NCI-H2171 (cell line): ENCODE measurements around the gene MRTFA.
"Not testable (repeated sequence)": the region's sequence is repeated elsewhere in the genome, so short reads cannot be mapped to it uniquely, and the experiment has no call there.

Source experiments
- DNase-seq: peaks from one replicate; lab custom pipeline; 2025; lab: John Stamatoyannopoulos, UW

Gene MRTFA

DNA sequence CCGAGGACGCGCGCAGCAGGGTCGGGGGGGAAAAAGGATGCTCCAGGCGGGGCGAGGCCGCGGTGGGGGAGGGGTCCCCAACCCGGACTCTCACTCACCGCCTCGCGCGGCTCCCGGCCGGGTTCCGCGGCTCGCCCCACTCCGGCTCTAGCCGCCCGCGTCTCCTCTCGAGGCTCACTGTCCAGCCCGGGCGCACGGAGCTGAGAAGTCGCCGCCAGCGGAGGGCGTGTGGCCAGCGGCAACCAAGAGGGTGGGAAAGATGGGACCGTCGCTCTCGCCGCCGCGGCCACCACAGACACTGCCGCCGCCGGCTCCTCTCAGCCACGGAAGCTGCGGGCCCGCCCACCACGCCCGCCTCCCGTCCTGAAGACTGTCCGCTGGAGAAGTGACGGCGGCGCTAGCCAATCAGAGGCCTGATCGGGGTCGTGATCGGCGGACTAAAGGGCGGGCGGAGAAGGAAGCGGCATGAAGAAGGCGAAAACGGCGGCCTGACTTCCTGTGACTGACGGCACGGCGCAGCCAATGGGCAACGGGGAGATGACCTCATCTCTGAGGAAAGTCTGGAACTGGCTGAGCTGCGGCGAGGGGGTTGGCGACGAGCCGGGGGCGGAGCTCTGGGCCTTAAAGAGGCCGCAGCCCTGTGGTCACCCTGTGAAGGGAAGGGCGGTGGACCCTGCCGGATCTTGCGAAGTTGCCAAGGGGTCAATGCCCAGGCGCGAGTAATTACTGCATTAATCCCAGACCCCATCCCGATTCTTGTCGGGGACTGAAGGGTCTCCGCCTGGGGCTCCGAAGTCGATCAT is at the start of gene MRTFA:
Gene MRTFA (minus strand): TSS at position 340 of the 803 bp plus-strand sequence.
- DNase-seq: peak; percentile 99

DNA sequence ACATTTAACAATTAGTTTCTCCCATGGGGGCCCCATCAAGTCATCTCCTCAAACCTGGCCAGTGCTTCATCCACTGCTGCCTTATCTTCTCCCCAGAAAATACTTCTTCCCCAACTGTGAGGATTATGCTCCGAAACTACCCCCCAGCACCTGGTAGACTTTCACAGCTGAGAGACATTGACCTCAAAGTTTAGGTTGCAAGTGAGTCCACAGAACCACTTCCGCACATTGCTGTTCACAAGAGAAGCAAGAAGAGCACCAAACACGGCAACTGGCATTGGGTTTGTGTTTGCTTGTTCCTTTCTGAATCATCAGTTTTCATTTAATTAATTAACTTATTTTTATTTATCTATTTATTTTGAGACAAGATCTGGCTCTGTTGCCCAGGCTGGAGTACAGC is 48.9 kb upstream of the MRTFA start:
- DNase-seq: no peak

- DNase-seq: no peak
Measured at GRCh38 chr22:40684728-40685127, 48.2 kb upstream of the MRTFA start.

- no peak for DNase-seq
Measured at GRCh38 chr22:40681451-40681850, 44.9 kb upstream of the MRTFA start.

DNA sequence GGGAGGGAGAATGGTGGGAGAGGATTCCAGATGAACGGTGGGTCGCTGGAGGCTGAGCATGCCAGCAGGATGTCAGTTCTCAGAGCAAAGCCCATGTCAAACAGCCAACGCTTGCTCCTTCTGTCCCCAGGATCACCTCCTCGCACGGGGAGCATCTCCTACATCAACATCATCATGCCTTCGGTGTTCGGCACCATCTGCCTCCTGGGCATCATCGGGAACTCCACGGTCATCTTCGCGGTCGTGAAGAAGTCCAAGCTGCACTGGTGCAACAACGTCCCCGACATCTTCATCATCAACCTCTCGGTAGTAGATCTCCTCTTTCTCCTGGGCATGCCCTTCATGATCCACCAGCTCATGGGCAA is 44.3 kb upstream of the MRTFA start:
- DNase-seq: no peak

DNA sequence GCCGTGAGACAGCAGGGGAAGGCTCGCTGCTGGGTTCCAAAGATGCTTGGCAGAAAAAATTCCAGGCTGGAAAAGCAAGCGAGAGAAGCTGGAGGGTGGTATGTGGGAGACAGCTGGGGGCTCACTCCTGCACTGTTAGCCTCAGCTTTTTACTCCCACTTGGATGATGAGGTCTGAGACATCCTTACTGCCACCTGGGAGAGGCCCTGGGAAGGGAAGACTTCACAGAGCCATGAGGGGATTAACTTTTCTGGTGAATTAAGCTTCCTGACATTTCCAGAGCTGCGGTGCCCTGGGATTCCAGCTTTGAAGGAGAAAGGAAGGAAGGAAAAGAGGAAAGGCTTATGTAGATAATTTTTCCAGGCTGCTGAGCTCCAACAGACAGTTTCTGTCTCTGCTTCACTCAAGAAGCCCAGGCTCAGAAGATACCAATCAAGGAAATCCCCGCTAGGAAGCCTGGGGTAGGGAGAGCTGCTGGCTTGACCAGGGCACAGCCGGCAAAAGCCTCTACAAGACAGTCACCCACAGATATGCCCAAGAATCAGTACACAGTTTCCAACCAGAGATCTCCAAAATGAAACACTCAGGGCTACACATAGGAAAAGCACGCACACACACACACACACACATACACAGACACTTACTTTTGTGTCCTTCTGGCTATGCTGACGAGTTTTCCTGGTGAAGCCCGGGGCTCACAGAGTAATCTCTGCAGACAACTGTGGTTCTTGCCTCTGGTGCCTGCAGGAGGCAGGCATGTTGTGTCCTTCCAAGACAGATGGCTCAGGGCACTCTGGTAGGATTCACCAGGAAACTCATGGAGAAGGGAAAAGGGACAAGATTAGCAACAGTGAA is 43.7 kb upstream of the MRTFA start:
- no peak for DNase-seq

DNA sequence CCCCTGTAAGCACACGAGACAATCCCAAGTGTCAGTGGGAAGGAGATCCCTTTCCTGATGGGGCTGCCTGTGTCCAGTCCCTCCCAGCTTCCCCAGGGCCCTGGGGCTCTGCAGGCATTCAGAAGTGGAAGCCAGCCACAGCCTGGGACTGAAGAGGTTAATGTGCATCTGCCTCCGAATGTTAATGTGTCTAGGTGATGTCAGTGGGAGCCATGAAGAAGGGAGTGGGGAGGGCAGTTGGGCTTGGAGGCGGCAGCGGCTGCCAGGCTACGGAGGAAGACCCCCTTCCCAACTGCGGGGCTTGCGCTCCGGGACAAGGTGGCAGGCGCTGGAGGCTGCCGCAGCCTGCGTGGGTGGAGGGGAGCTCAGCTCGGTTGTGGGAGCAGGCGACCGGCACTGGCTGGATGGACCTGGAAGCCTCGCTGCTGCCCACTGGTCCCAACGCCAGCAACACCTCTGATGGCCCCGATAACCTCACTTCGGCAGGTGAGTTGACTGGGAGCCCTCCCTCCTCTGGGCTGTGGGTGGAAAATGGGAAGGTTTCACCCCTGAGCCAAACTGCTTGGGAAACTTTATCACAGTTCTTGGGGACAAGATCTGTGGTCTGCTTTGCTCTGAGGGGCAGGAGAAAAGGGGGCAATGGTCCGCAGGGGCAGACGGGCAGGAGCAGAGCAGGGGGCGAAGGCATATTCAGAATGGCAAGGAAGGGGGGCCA is 42.9 kb upstream of the MRTFA start, which contains the start of gene MCHR1:
Gene MCHR1 (plus strand): TSS at position 236 of the 715 bp plus-strand sequence. CDS start 169 bp downstream, at position 405.
- no peak for DNase-seq

DNA sequence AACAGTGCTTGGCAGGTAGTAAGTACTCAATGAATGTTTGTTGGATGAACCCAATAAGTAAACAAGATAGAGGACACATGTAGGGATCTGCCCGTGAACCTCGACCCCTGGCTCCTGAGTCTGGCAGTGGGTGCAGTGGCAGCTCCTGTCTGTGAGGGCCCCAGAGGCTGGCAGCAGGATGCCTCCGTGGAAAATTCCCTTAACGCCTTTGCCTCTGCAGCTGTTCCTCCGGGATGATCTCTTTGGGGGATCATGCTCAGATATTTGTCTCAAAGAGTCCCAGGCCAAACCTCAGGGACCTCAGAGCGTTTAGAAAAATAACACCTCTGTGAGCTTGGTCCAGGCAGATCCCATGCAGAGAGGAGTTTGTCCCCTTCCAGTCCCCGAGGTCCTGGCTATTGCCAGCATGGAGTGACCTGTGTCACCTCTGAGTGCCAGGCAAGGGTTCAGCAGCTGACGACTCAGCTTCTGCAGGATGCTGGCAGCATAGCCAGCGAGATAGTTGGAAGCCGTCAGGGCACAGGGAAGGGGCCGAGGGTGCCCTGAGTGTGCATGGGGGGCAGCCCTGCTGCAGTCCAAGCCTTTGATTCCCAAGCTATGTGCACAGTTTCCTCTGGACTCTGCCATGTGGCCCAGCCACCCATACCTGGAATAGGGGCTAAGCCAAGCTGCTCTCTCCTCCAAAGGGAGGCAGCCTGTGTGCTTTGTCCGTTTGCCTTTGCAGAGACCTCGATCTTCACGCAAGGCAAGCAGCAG is 42.2 kb upstream of the MRTFA start:
- DNase-seq: no peak

DNA sequence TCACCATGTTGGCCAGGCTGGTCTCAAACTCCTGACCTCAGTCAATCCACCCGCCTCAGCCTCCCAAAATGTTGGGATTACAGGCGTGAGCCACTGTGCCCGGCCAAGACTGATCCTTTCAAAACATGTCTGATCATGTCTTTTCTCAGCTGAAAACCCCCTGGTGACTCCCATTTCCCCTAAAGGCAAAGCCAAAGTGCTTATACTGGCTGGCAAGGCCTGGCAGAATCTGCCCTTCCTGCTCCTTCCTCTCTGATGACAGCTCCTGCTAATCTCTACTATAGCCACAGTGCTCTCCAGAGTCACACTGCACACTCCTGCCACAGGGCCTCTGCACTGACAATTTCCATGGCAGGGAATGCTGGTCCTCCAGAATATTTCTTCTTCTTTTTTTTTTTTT is 40.1 kb upstream of the MRTFA start:
- DNase-seq: no peak

DNA sequence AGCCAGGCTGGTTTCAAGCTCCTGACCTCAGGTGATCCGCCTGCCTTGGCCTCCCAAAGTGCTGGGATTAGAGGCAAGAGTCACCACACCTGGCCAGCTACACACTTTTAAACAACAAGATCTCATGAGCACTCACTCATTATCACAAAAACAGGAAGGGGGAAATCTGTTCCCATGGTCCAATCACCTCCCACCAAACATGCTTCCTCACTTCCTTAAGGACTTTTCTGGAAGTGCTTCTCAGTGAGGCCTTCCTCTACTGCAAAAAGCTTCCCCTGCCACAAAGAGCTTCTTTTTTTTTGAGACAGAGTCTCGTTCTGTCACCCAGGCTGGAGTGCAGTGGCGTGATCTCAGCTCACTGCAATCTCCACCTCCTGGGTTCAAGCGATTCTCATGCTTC is 39.6 kb upstream of the MRTFA start:
- not testable (repeated sequence) for DNase-seq

GRCh38 chr22:40674274-40674673 is 37.8 kb upstream of the MRTFA start:
- no peak for DNase-seq

GRCh38 chr22:40673017-40673416 is 36.5 kb upstream of the MRTFA start:
- no peak for DNase-seq

- no peak for DNase-seq
Measured at GRCh38 chr22:40671796-40672360, 35.4 kb upstream of the MRTFA start.

DNA sequence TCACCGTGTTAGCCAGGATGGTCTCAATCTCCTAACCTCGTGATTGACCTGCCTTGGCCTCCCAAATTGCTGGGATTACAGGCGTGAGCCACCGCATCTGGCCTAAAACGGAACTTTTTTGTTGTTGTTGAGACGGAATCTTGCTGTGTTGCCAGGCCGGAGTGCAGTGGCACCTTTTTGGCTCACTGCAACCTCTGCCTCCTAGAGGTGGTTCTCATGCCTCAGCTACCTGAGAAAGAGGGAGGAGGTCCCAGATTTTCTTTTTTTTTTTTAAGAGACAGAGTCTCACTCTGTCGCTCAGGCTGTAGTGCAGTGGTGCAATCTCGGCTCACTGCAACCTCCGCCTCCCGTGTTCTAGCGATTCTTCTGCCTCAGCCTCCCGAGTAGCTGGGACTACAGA is 34.9 kb upstream of the MRTFA start:
- DNase-seq: no peak

DNA sequence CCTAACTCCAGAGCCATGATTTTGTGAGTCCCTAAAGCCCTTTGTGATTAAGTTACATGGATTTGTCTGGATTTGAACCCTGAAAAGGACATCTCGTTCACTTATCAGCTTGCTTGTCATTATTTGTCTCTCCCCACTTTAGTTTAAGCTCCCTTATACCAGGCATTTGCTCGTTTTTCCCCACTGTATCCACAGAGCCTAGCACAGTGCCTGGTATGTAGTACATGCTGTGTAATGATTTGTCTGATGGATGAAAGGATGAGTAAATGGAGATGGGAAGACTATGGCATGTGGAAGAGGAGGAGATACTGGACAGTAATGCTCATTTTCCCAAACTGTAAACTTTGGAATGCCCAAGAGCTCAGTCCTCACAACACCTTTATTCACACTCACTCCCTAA is 33.5 kb upstream of the MRTFA start:
- DNase-seq: no peak

GRCh38 chr22:40668611-40669411 is 32.3 kb upstream of the MRTFA start:
- DNase-seq: no peak

- no peak for DNase-seq
Measured at GRCh38 chr22:40666151-40666848, 29.8 kb upstream of the MRTFA start.

GRCh38 chr22:40665312-40665711 is 28.8 kb upstream of the MRTFA start:
- DNase-seq: no peak

DNA sequence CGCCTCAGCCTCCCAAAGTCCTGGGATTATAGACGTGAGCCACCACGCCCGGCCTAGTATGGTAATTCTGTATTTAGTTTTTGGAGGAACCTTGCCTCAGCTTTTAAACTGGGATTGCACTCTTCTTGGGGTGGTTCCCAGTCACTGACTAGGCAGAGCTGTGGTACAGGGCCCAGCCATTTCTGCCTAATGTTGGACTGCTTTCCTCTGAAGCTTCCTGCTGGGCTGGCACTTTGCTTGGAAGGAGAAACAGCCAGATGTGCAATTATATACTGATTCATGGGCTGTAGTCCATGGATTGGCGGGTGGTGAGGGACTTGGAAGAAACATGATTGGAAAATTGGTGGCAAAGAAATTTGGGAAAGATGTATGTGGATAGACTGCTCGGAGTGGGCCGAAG is 25.2 kb upstream of the MRTFA start:
- no peak for DNase-seq

DNA sequence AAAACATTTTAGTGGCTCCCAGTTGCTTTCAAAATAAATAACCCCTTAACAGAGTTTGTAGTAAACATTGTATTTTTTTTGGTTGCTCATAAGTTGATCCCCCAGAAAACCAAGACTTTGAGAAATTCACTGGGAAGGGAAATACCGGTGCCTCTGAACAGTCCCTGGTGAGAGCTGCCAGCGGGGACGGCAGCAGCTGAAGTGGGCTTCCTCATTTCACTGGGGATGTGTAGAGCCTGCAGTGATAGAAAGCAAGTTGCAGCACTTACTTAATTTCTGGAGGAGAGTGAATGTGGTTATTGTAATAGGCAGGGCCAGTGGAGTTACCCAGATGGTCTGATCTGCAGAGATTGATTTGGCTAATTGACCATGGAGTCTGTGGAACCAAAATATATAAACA is 24.2 kb upstream of the MRTFA start:
- DNase-seq: no peak
